Esophagus squamous epithelium (tissue), 4 donors: Measurements from ENCODE around the gene IGF1R.

Experiments used
- CTCF ChIP-seq, 6 experiments: fragments of 450-650 bp in 4 of 6; fragments of 200-600 bp in 2 of 6; sonication (generic) in 2 of 6; IDR thresholded peaks; one replicate each; pipeline ENCODE4 v1.5.1; 2016 to 2019; ENCODE audit warnings: antibody characterized with exemption in 6 of 6, mild to moderate bottlenecking in 4 of 6, moderate library complexity in 4 of 6
- POLR2A ChIP-seq, 4 donors: fragments of 450-650 bp; IDR thresholded peaks; one replicate each; pipeline ENCODE4 v1.6.1; 2017; ENCODE audit warnings: antibody characterized with exemption in 4 of 4, mild to moderate bottlenecking in 4 of 4, moderate library complexity in 3 of 4

- TF ChIP-seq CTCF (IDR thresholded peaks at IDR 0.05) (no peak), POLR2A (IDR thresholded peaks at IDR 0.05) (no peak)
Observed at GRCh38 chr15:98625614-98626013, 22.7 kb upstream of the IGF1R start.
